Measurements from ENCODE around the gene ENPP4.

Gene ENPP4

DNA sequence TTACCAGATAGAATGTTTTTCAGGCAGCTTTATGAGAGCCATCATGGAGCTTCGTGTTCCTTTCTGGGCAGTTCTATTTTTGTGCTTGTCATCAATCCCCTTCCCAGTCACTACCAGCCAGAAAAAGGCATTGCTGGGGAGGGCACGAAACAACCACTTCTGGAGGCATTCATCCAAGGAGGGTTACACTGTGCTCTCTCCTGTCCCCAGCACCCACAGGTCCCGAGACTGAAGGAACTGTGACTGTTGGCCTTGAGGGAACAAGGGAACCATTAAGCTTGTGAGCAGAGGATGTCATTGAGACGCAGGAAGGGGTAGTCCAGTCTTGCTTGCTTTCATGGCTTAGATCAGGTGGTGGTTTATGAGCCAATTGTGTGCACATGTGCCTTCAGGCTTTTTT is 61.1 kb downstream of the ENPP4 start:
- no peak overlapping the region for H3K27ac ChIP-seq (ENCODE audit: insufficient read depth in 1 of 2, low read depth in 1 of 2, low read length in 2 of 2, poor library complexity in 1 of 2, severe bottlenecking in 2 of 2)
- CTCF ChIA-PET, result no interaction called here
- no peak for DNase-seq
- H3K36me3 ChIP-seq (ENCODE audit: control insufficient read depth in 4 of 4, insufficient read depth in 4 of 4, low read length in 3 of 4), result no peaks in the 10 kb centered on the region
- H3K4me3 ChIP-seq (ENCODE audit: control insufficient read depth in 1 of 7, extremely low read depth in 1 of 7, insufficient read depth in 4 of 7, low read depth in 2 of 7, low read length in 6 of 7), result no peak overlapping the region
- no peaks in the 10 kb centered on the region for H3K4me1 ChIP-seq (ENCODE audit: control extremely low read depth in 1 of 4, control insufficient read depth in 4 of 4, insufficient read depth in 4 of 4, low read length in 3 of 4)
- POLR2A ChIA-PET, result no interaction called here
- no peaks in the 10 kb centered on the region for H3K27me3 ChIP-seq (replicated peaks in 2 of 5; ENCODE audit: control insufficient read depth in 4 of 5, insufficient read depth in 5 of 5, low read length in 4 of 5)
- no peaks in the 10 kb centered on the region for H3K9me3 ChIP-seq (ENCODE audit: control extremely low read depth in 1 of 5, control insufficient read depth in 4 of 5, insufficient read depth in 2 of 5, low read depth in 1 of 5, low read length in 4 of 5)
- 100% methylated on average over 3 of the region's 4 CpGs for WGBS (ENCODE audit: insufficient coverage)

GRCh38 chr6:46191961-46192360 is 62.2 kb downstream of the ENPP4 start:
- Histone ChIP-seq H3K27ac (ENCODE audit: insufficient read depth in 1 of 2, low read depth in 1 of 2, low read length in 2 of 2, poor library complexity in 1 of 2, severe bottlenecking in 2 of 2) (no peak overlapping the region), H3K27me3 (replicated peaks in 2 of 5; ENCODE audit: control insufficient read depth in 4 of 5, insufficient read depth in 5 of 5, low read length in 4 of 5) (no peaks in the 10 kb centered on the region), H3K4me3 (ENCODE audit: control insufficient read depth in 1 of 7, extremely low read depth in 1 of 7, insufficient read depth in 4 of 7, low read depth in 2 of 7, low read length in 6 of 7) (no peak overlapping the region), H3K9me3 (ENCODE audit: control extremely low read depth in 1 of 5, control insufficient read depth in 4 of 5, insufficient read depth in 2 of 5, low read depth in 1 of 5, low read length in 4 of 5) (no peaks in the 10 kb centered on the region), H3K36me3 (ENCODE audit: control insufficient read depth in 4 of 4, insufficient read depth in 4 of 4, low read length in 3 of 4) (no peaks in the 10 kb centered on the region), H3K4me1 (ENCODE audit: control extremely low read depth in 1 of 4, control insufficient read depth in 4 of 4, insufficient read depth in 4 of 4, low read length in 3 of 4) (no peaks in the 10 kb centered on the region)
- POLR2A ChIA-PET, result no interaction called here
- CTCF ChIA-PET, result no interaction called here
- DNase-seq, result no peak
- no CpG with 5 or more reads among the region's 1 CpG for WGBS (ENCODE audit: insufficient coverage)
